HL-60 (cell line): Measurements from ENCODE around the gene TUBB4B.

Experiments
- DNase-seq, 2 experiments: peaks; one replicate each; pipeline ENCODE4 v3.0.0-alpha.2; 2010 to 2020; ENCODE audit warnings: low read depth in 1 of 2, low spot score in 1 of 2
- H3K27ac ChIP-seq: fragments of 250-450 bp; sonication (Bioruptor Pico); replicated peaks from 2 replicates; pipeline ENCODE4 v1.5.1; 2020; ENCODE audit warnings: mild to moderate bottlenecking, moderate library complexity
- H3K27me3 ChIP-seq: fragments of 250-450 bp; sonication (Bioruptor Pico); 2 replicates; pipeline ENCODE4 v1.5.1; 2021; ENCODE audit warnings: mild to moderate bottlenecking, moderate library complexity; ENCODE audit not compliant: insufficient read depth, poor library complexity, severe bottlenecking
- H3K4me3 ChIP-seq: replicated peaks from 2 replicates; pipeline ENCODE4 v1.5.1; 2011; ENCODE audit warnings: mild to moderate bottlenecking, control low read depth, low read length; ENCODE audit not compliant: insufficient read depth
- CTCF ChIP-seq: IDR thresholded peaks from one replicate; pipeline ENCODE4 v1.5.1; 2011; ENCODE audit warnings: low read length, control low read depth, inconsistent platforms; ENCODE audit not compliant: insufficient read depth
- GABPA ChIP-seq: IDR thresholded peaks from 2 replicates; pipeline ENCODE4 v1.6.1; 2012; ENCODE audit warnings: low read depth
- POLR2AphosphoS5 ChIP-seq: IDR thresholded peaks from 2 replicates; pipeline ENCODE4 v1.6.1; 2012; ENCODE audit warnings: low read depth
- SPI1 ChIP-seq: IDR thresholded peaks from 2 replicates; pipeline ENCODE4 v1.6.1; 2012; ENCODE audit warnings: low read depth, mild to moderate bottlenecking, borderline replicate concordance
- TF ChIP-seq, protein P1 (sequence below): IDR thresholded peaks from 2 replicates; pipeline ENCODE4 v1.6.1; 2012; ENCODE audit warnings: low read depth; ENCODE audit not compliant: insufficient replicate concordance

TUBB4B gene

DNA sequence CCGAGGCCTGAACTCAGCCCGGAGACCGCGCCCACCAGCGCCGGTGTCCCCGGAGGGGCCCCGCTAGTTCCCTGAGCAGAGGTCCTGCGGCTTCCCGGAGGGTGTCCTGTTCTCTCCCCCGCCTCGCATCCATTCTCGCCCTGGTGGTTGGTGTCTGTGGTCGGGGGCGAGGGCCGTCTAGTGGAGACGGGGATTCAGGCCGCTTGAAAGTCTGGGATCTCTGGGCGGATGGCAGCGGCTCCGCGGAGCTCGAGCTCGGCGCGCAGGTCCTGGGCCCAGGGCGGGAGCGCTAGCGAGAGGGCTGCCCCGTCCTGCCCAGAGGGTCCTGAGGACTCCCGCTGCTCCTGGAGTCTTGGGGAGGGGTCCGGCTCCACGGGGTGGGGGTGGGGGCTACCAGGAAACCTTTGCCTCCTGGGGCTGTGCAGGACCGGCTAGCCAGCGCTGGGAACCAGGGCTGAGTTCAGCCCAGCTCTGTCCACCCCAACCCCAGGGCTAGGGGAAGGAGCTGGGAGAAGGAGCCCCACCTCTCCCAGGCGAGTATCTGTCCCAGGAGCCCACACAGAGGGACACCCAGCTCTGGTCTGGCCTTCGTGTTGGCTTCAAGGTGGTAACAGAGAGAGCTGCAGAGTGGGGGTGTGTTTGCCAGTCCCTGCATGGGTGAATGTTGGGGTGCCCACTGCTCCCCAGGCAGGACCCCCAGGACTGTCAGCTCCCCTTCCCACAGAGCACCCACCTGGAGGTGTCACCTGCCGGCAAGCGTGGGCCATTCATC is 40.4 kb downstream of the TUBB4B start:
- H3K27ac ChIP-seq: no peak overlapping the region
- no peak for DNase-seq
- TF ChIP-seq, protein P1, sequence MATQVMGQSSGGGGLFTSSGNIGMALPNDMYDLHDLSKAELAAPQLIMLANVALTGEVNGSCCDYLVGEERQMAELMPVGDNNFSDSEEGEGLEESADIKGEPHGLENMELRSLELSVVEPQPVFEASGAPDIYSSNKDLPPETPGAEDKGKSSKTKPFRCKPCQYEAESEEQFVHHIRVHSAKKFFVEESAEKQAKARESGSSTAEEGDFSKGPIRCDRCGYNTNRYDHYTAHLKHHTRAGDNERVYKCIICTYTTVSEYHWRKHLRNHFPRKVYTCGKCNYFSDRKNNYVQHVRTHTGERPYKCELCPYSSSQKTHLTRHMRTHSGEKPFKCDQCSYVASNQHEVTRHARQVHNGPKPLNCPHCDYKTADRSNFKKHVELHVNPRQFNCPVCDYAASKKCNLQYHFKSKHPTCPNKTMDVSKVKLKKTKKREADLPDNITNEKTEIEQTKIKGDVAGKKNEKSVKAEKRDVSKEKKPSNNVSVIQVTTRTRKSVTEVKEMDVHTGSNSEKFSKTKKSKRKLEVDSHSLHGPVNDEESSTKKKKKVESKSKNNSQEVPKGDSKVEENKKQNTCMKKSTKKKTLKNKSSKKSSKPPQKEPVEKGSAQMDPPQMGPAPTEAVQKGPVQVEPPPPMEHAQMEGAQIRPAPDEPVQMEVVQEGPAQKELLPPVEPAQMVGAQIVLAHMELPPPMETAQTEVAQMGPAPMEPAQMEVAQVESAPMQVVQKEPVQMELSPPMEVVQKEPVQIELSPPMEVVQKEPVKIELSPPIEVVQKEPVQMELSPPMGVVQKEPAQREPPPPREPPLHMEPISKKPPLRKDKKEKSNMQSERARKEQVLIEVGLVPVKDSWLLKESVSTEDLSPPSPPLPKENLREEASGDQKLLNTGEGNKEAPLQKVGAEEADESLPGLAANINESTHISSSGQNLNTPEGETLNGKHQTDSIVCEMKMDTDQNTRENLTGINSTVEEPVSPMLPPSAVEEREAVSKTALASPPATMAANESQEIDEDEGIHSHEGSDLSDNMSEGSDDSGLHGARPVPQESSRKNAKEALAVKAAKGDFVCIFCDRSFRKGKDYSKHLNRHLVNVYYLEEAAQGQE: no peak
- no peak for TF ChIP-seq CTCF
- TF ChIP-seq GABPA: no peak
- TF ChIP-seq POLR2AphosphoS5: no peak
- no peak for TF ChIP-seq SPI1

DNA sequence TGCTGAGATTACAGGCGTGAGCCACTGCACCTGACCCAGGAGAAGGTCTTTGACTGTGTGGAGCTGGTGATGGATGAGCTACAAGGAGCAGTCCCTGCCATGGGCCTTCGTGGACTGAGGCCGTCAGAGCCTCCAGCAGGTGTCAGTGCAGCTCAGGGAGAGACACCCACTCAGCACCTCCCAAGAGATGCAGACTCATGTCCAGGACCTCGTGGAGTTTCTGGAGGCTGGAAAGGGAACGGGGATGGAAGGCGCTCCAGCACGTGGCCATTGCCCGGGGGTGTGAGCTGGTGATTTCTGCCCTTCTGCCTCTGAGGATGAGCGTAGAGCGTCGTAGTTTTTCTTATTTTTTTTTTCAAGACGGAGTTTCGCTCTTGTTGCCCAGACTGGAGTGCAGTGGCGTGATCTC is 45.9 kb downstream of the TUBB4B start:
- TF ChIP-seq CTCF (peak; percentile 49), POLR2AphosphoS5 (no peak)
- Histone ChIP-seq H3K27me3 (no peaks in the 10 kb centered on the region), H3K27ac (no peak overlapping the region), H3K4me3 (no peak overlapping the region)
- peak in 1 of 2 experiments; percentile 63 for DNase-seq

More for the DNA sequence above, 40.4 kb downstream of the TUBB4B start:
- Histone ChIP-seq H3K27me3 (no peaks in the 10 kb centered on the region), H3K4me3 (no peak overlapping the region)

DNA sequence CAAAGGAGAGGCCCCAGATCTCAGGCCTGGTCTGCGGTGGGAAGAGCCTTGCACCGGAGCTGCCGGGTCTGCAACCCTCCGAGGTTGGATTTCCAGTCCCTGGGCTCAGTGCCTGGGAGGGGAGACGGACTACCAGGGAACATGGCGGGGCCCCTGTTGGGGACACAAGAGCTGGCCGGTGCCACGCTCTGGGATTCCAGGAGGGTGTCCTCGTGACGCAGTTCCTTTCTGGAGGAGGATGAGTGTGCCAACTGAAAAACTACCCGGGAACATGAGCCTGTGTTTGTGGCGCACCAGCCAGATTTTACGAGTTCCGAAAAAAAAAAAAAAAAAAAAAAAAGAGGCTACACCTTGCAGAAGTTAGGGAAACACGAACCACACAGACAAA is 52.0 kb downstream of the TUBB4B start:
- Histone ChIP-seq H3K4me3 (no peak overlapping the region), H3K27ac (no peak overlapping the region), H3K27me3 (peaks cover 6% of the 10 kb centered on the region)
- no peak for DNase-seq
- no peak for TF ChIP-seq GABPA
- no peak for TF ChIP-seq SPI1
- TF ChIP-seq, protein P1: no peak
- no peak for TF ChIP-seq CTCF
- TF ChIP-seq POLR2AphosphoS5: no peak
